Measurements from ENCODE around the gene FADS1. TPM values are rescaled to one million over a fixed set of nuclear protein-coding genes. Genes with fewer than 3 reads are reported as not detected.

The FADS1 gene
- total and polyA plus RNA-seq, 4 donors: 63.6 to 94.9 (median 91.9) TPM

GRCh38 chr11:61837411-61838005 is 20.7 kb upstream of the FADS1 start:
- no peaks in the 10 kb centered on the region for H3K27me3 ChIP-seq (ENCODE audit: control insufficient read depth, insufficient read depth, low read length)
- H3K27ac ChIP-seq (ENCODE audit: low read depth, low read length): no peak overlapping the region
- peaks cover 45% of the 10 kb centered on the region for H3K4me1 ChIP-seq (ENCODE audit: control insufficient read depth, insufficient read depth, low read length)
- no peaks in the 10 kb centered on the region for H3K9me3 ChIP-seq (ENCODE audit: control insufficient read depth, insufficient read depth, low read length)
- peaks cover 62% of the 10 kb centered on the region for H3K36me3 ChIP-seq (ENCODE audit: control insufficient read depth, insufficient read depth, low read length)
- no peak for DNase-seq (ENCODE audit: low read depth in 4 of 6, low spot score in 6 of 6)
- H3K4me3 ChIP-seq (ENCODE audit: low read depth, low read length): no peak overlapping the region
- 84% methylated on average over 15 of the region's 15 CpGs for WGBS (ENCODE audit: insufficient coverage)

- Histone ChIP-seq H3K27me3 (ENCODE audit: control insufficient read depth, insufficient read depth, low read length) (no peaks in the 10 kb centered on the region), H3K9me3 (ENCODE audit: control insufficient read depth, insufficient read depth, low read length) (no peaks in the 10 kb centered on the region), H3K4me1 (ENCODE audit: control insufficient read depth, insufficient read depth, low read length) (peaks cover 50% of the 10 kb centered on the region), H3K27ac (ENCODE audit: low read depth, low read length) (no peak overlapping the region), H3K4me3 (ENCODE audit: low read depth, low read length) (no peak overlapping the region), H3K36me3 (ENCODE audit: control insufficient read depth, insufficient read depth, low read length) (peaks cover 60% of the 10 kb centered on the region)
- WGBS (ENCODE audit: insufficient coverage): 88% methylated on average over 8 of the region's 8 CpGs
- no peak for DNase-seq (ENCODE audit: low read depth in 4 of 6, low spot score in 6 of 6)
Observed at GRCh38 chr11:61836193-61836592, 19.4 kb upstream of the FADS1 start.

GRCh38 chr11:61834278-61835048 is 17.7 kb upstream of the FADS1 start:
- peak in 2 of 6 donors; percentile 77 to 81 for DNase-seq (ENCODE audit: low read depth in 4 of 6, low spot score in 6 of 6)
- no peaks in the 10 kb centered on the region for H3K27me3 ChIP-seq (ENCODE audit: control insufficient read depth, insufficient read depth, low read length)
- WGBS (ENCODE audit: insufficient coverage): 27% methylated on average over 12 of the region's 12 CpGs
- H3K9me3 ChIP-seq (ENCODE audit: control insufficient read depth, insufficient read depth, low read length): no peaks in the 10 kb centered on the region
- H3K4me3 ChIP-seq (ENCODE audit: low read depth, low read length): no peak overlapping the region
- peaks cover 45% of the 10 kb centered on the region for H3K36me3 ChIP-seq (ENCODE audit: control insufficient read depth, insufficient read depth, low read length)
- H3K4me1 ChIP-seq (ENCODE audit: control insufficient read depth, insufficient read depth, low read length): peaks cover 59% of the 10 kb centered on the region
- peak overlapping the region; percentile 88 for H3K27ac ChIP-seq (ENCODE audit: low read depth, low read length)

GRCh38 chr11:61833926-61834277 is 17.1 kb upstream of the FADS1 start:
- WGBS (ENCODE audit: insufficient coverage): 73% methylated on average over 12 of the region's 12 CpGs
- Histone ChIP-seq H3K4me3 (ENCODE audit: low read depth, low read length) (no peak overlapping the region), H3K4me1 (ENCODE audit: control insufficient read depth, insufficient read depth, low read length) (peaks cover 64% of the 10 kb centered on the region), H3K27me3 (ENCODE audit: control insufficient read depth, insufficient read depth, low read length) (no peaks in the 10 kb centered on the region), H3K36me3 (ENCODE audit: control insufficient read depth, insufficient read depth, low read length) (peaks cover 41% of the 10 kb centered on the region), H3K27ac (ENCODE audit: low read depth, low read length) (peak overlapping the region; percentile 88), H3K9me3 (ENCODE audit: control insufficient read depth, insufficient read depth, low read length) (no peaks in the 10 kb centered on the region)
- DNase-seq (ENCODE audit: low read depth in 4 of 6, low spot score in 6 of 6): no peak

- Histone ChIP-seq H3K27me3 (ENCODE audit: control insufficient read depth, insufficient read depth, low read length) (no peaks in the 10 kb centered on the region), H3K27ac (ENCODE audit: low read depth, low read length) (peak overlapping the region; percentile 88), H3K36me3 (ENCODE audit: control insufficient read depth, insufficient read depth, low read length) (peaks cover 39% of the 10 kb centered on the region), H3K4me1 (ENCODE audit: control insufficient read depth, insufficient read depth, low read length) (peaks cover 68% of the 10 kb centered on the region), H3K4me3 (ENCODE audit: low read depth, low read length) (no peak overlapping the region), H3K9me3 (ENCODE audit: control insufficient read depth, insufficient read depth, low read length) (no peaks in the 10 kb centered on the region)
- DNase-seq (ENCODE audit: low read depth in 4 of 6, low spot score in 6 of 6): no peak
- WGBS (ENCODE audit: insufficient coverage): 65% methylated on average over 10 of the region's 11 CpGs
Observed at GRCh38 chr11:61833471-61833870, 16.7 kb upstream of the FADS1 start.

- Histone ChIP-seq H3K4me1 (ENCODE audit: control insufficient read depth, insufficient read depth, low read length) (peaks cover 70% of the 10 kb centered on the region), H3K27ac (ENCODE audit: low read depth, low read length) (peak overlapping the region; percentile 88), H3K9me3 (ENCODE audit: control insufficient read depth, insufficient read depth, low read length) (no peaks in the 10 kb centered on the region), H3K36me3 (ENCODE audit: control insufficient read depth, insufficient read depth, low read length) (peaks cover 32% of the 10 kb centered on the region), H3K4me3 (ENCODE audit: low read depth, low read length) (no peak overlapping the region), H3K27me3 (ENCODE audit: control insufficient read depth, insufficient read depth, low read length) (no peaks in the 10 kb centered on the region)
- DNase-seq (ENCODE audit: low read depth in 4 of 6, low spot score in 6 of 6): no peak
- 42% methylated on average over 5 of the region's 7 CpGs for WGBS (ENCODE audit: insufficient coverage)
Observed at GRCh38 chr11:61832754-61833153, 16.0 kb upstream of the FADS1 start.

GRCh38 chr11:61832207-61832606 is 15.4 kb upstream of the FADS1 start:
- Histone ChIP-seq H3K4me1 (ENCODE audit: control insufficient read depth, insufficient read depth, low read length) (peaks cover 69% of the 10 kb centered on the region), H3K4me3 (ENCODE audit: low read depth, low read length) (no peak overlapping the region), H3K9me3 (ENCODE audit: control insufficient read depth, insufficient read depth, low read length) (no peaks in the 10 kb centered on the region), H3K27ac (ENCODE audit: low read depth, low read length) (no peak overlapping the region), H3K36me3 (ENCODE audit: control insufficient read depth, insufficient read depth, low read length) (peaks cover 27% of the 10 kb centered on the region), H3K27me3 (ENCODE audit: control insufficient read depth, insufficient read depth, low read length) (no peaks in the 10 kb centered on the region)
- 78% methylated on average over 3 of the region's 4 CpGs for WGBS (ENCODE audit: insufficient coverage)
- no peak for DNase-seq (ENCODE audit: low read depth in 4 of 6, low spot score in 6 of 6)

- Histone ChIP-seq H3K27me3 (ENCODE audit: control insufficient read depth, insufficient read depth, low read length) (no peaks in the 10 kb centered on the region), H3K4me1 (ENCODE audit: control insufficient read depth, insufficient read depth, low read length) (peaks cover 80% of the 10 kb centered on the region), H3K9me3 (ENCODE audit: control insufficient read depth, insufficient read depth, low read length) (no peaks in the 10 kb centered on the region), H3K36me3 (ENCODE audit: control insufficient read depth, insufficient read depth, low read length) (peaks cover 25% of the 10 kb centered on the region), H3K4me3 (ENCODE audit: low read depth, low read length) (peak overlapping the region; percentile 97), H3K27ac (ENCODE audit: low read depth, low read length) (peak overlapping the region; percentile 98)
- WGBS (ENCODE audit: insufficient coverage): 23% methylated on average over 3 of the region's 8 CpGs
- DNase-seq (ENCODE audit: low read depth in 4 of 6, low spot score in 6 of 6): no peak
Observed at GRCh38 chr11:61830237-61831105, 13.7 kb upstream of the FADS1 start.

- H3K9me3 ChIP-seq (ENCODE audit: control insufficient read depth, insufficient read depth, low read length): no peaks in the 10 kb centered on the region
- WGBS (ENCODE audit: insufficient coverage): no CpG with 5 or more reads among the region's 4 CpGs
- H3K36me3 ChIP-seq (ENCODE audit: control insufficient read depth, insufficient read depth, low read length): peaks cover 25% of the 10 kb centered on the region
- H3K4me1 ChIP-seq (ENCODE audit: control insufficient read depth, insufficient read depth, low read length): peaks cover 73% of the 10 kb centered on the region
- H3K27me3 ChIP-seq (ENCODE audit: control insufficient read depth, insufficient read depth, low read length): no peaks in the 10 kb centered on the region
- DNase-seq (ENCODE audit: low read depth in 4 of 6, low spot score in 6 of 6): no peak
- H3K4me3 ChIP-seq (ENCODE audit: low read depth, low read length): peak overlapping the region; percentile 97
- H3K27ac ChIP-seq (ENCODE audit: low read depth, low read length): peak overlapping the region; percentile 98
Observed at GRCh38 chr11:61829806-61830205, 13.0 kb upstream of the FADS1 start.
